GM23338 (cell line): Measurements from ENCODE around the gene NBAS.

Source experiments
- CREB1 ChIP-seq: fragments of 250-450 bp; sonication (Bioruptor Pico); IDR thresholded peaks from 2 replicates; pipeline ENCODE4 v1.5.0; 2020; ENCODE audit warnings: low read depth, mild to moderate bottlenecking, moderate library complexity
- CTCF ChIP-seq, 2 experiments: fragments of 200-600 bp in 1 of 2; sonication (generic) in 1 of 2; conservative IDR thresholded peaks; 2 replicates each; pipeline versions ENCODE4 v1.5.1 to v1.6.1; 2016 to 2017; ENCODE audit warnings: antibody characterized with exemption in 2 of 2, low read depth in 2 of 2, mild to moderate bottlenecking in 2 of 2, moderate library complexity in 1 of 2
- EZH2 ChIP-seq: fragments of 200-600 bp; sonication (generic); IDR thresholded peaks from one replicate; pipeline ENCODE4 v1.8.0; 2017; ENCODE audit warnings: antibody characterized with exemption, mild to moderate bottlenecking, low read depth; ENCODE audit not compliant: unreplicated experiment
- EZH2phosphoT487 ChIP-seq: fragments of 200-600 bp; sonication (generic); IDR thresholded peaks from one replicate; pipeline ENCODE4 v1.8.1; 2018; ENCODE audit warnings: antibody characterized with exemption; ENCODE audit not compliant: unreplicated experiment
- JUNB ChIP-seq: IDR thresholded peaks from one replicate; pipeline ENCODE4 v1.6.1; 2016; ENCODE audit warnings: antibody characterized with exemption; ENCODE audit not compliant: unreplicated experiment
- POLR2AphosphoS5 ChIP-seq: IDR thresholded peaks from 2 replicates; pipeline ENCODE4 v1.6.1; 2016; ENCODE audit warnings: antibody characterized with exemption, low read depth
- REST ChIP-seq: IDR thresholded peaks from one replicate; pipeline ENCODE4 v1.6.1; 2018; ENCODE audit warnings: antibody characterized with exemption; ENCODE audit not compliant: unreplicated experiment
- ZNF331 ChIP-seq: fragments of 250-450 bp; sonication (Bioruptor Pico); IDR thresholded peaks from 2 replicates; pipeline ENCODE4 v1.5.0; 2020; ENCODE audit warnings: low read depth, mild to moderate bottlenecking, moderate library complexity

GRCh38 chr2:15284614-15285013 is 276.5 kb downstream of the NBAS start:
- no peak for TF ChIP-seq CTCF (conservative IDR thresholded peaks at IDR 0.05; ENCODE audit: low read depth in 2 of 2)
- no peak for TF ChIP-seq CREB1 (CRISPR knock-in tag)
- no peak for TF ChIP-seq POLR2AphosphoS5
- TF ChIP-seq REST, result no peak
- TF ChIP-seq EZH2, result no peak
- no peak for TF ChIP-seq JUNB
- no peak for TF ChIP-seq EZH2phosphoT487
- no peak for TF ChIP-seq ZNF331 (CRISPR knock-in tag)
